ENCODE measurements around the gene LMNTD2. TPM values are rescaled to one million over a fixed set of nuclear protein-coding genes. Genes with fewer than 3 reads are reported as not detected.

Gene LMNTD2
- total RNA-seq = 5.9 TPM
- long read RNA-seq, partial matches to known transcripts = 1 of 14 reads
- long read RNA-seq, other reads (novel, unspliced or antisense) = 11 of 14 reads

DNA sequence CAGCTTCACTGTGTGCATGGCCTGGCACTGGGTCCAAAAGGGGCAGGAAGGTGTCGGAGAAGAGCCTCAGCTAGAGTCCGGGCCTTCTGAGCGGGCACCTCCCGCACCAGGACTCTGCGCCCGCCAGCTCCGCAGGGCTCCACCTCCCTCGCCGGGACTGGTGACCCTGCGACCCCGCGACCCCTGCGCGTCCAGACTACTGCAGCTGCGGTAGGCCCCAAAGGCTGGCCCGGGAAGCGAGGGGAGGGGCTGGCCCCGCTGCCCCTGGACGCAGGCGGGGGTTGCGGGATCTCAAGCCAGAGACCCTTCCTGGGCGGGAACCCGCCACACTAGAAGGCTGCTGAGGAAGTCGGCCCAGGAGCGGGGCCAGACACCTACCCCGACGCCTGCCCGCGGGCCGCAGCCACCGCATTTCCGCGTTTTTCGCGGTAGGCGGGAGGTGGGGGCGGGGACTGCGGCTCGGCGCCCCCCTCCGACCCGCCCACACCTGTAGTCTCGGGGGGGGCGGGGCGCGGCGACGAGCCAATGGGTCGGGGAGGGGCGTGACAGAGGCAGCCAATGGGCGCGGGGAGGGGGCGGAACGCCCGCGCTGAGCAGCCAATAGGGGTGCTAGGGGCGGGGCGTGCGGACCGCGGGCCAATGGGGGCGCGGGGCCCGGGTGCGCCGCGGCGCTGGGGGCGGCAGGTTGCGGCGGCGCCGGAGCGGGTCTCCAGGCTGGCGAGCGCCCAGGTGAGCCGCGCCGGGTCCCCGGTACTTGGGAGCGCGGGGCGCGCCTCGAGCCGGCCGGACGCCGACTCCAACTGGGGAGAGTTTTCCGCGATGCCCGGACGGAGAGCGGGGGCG lies at the start of gene LMNTD2, which contains the start of gene RASSF7:
TSS of gene LMNTD2 (minus strand) at position 434 of the 843 bp plus-strand sequence. CDS start at position 412, 22 bp downstream.
TSS of gene RASSF7 (plus strand) at position 666 of the 843 bp plus-strand sequence. CDS start 799 bp downstream, outside the sequence.
- no peak for TF ChIP-seq CTCF (IDR thresholded peaks at IDR 0.05)
- H3K9me3 ChIP-seq = no peaks in the 10 kb centered on the region
- H3K36me3 ChIP-seq = no peaks in the 10 kb centered on the region
- peaks cover 15% of the 10 kb centered on the region for H3K27me3 ChIP-seq
- peak within 1 kb of the TSS; percentile 89 for H3K27ac ChIP-seq
- peaks cover 13% of the 10 kb centered on the region for H3K4me1 ChIP-seq
- ATAC-seq = peak; percentile 88
- H3K4me3 ChIP-seq = peak within 1 kb of the TSS; percentile 66
- peak; percentile 96 for DNase-seq
- intact Hi-C loops (cut with DNase I) = no loop called here

- H3K9me3 ChIP-seq = no peaks in the 10 kb centered on the region
- H3K36me3 ChIP-seq = peaks cover 90% of the 10 kb centered on the region
- peaks cover 12% of the 10 kb centered on the region for H3K4me1 ChIP-seq
- no peak for TF ChIP-seq CTCF (IDR thresholded peaks at IDR 0.05)
- no peak overlapping the region for H3K4me3 ChIP-seq
- DNase-seq (peak; percentile 63), ATAC-seq (no peak)
- intact Hi-C loops (cut with DNase I) = no loop called here
- H3K27me3 ChIP-seq = no peaks in the 10 kb centered on the region
- H3K27ac ChIP-seq = no peak overlapping the region
Observed at GRCh38 chr11:609341-609811, 48.8 kb upstream of the LMNTD2 start.

GRCh38 chr11:608791-609251 lies 48.3 kb upstream of the LMNTD2 start:
- intact Hi-C loops (cut with DNase I) = no loop called here
- Histone ChIP-seq H3K36me3 (peaks cover 96% of the 10 kb centered on the region), H3K4me1 (peaks cover 6% of the 10 kb centered on the region)

GRCh38 chr11:607971-608659 lies 47.6 kb upstream of the LMNTD2 start:
- intact Hi-C loops (cut with DNase I) = no loop called here
- Histone ChIP-seq H3K27me3 (no peaks in the 10 kb centered on the region), H3K36me3 (peaks cover 100% of the 10 kb centered on the region), H3K4me3 (no peak overlapping the region), H3K9me3 (no peaks in the 10 kb centered on the region), H3K4me1 (peaks cover 4% of the 10 kb centered on the region), H3K27ac (no peak overlapping the region)
- TF ChIP-seq CTCF (IDR thresholded peaks at IDR 0.05) = no peak
- ATAC-seq (no peak), DNase-seq (peak; percentile 61)

More at GRCh38 chr11:608791-609251, 48.3 kb upstream of the LMNTD2 start:
- Histone ChIP-seq H3K4me3 (no peak overlapping the region), H3K27me3 (no peaks in the 10 kb centered on the region), H3K27ac (no peak overlapping the region), H3K9me3 (no peaks in the 10 kb centered on the region)
- no peak for ATAC-seq
- TF ChIP-seq CTCF (IDR thresholded peaks at IDR 0.05) = no peak
- peak; percentile 65 for DNase-seq

GRCh38 chr11:607020-607780 lies 46.7 kb upstream of the LMNTD2 start:
- Histone ChIP-seq H3K27ac (no peak overlapping the region), H3K9me3 (no peaks in the 10 kb centered on the region), H3K4me3 (no peak overlapping the region), H3K36me3 (peaks cover 100% of the 10 kb centered on the region), H3K27me3 (no peaks in the 10 kb centered on the region), H3K4me1 (no peaks in the 10 kb centered on the region)
- TF ChIP-seq CTCF (IDR thresholded peaks at IDR 0.05) = no peak
- ATAC-seq (no peak), DNase-seq (no peak)
- intact Hi-C loops (cut with DNase I) = no loop called here
